Measurements from ENCODE around the gene NLRX1.
A peak's percentile ranks its signal among the peaks of the same experiment; 100 is the strongest.
"Not testable (repeated sequence)": the region's sequence is repeated elsewhere in the genome, so short reads cannot be mapped to it uniquely, and the experiment has no call there.

NLRX1 gene

DNA sequence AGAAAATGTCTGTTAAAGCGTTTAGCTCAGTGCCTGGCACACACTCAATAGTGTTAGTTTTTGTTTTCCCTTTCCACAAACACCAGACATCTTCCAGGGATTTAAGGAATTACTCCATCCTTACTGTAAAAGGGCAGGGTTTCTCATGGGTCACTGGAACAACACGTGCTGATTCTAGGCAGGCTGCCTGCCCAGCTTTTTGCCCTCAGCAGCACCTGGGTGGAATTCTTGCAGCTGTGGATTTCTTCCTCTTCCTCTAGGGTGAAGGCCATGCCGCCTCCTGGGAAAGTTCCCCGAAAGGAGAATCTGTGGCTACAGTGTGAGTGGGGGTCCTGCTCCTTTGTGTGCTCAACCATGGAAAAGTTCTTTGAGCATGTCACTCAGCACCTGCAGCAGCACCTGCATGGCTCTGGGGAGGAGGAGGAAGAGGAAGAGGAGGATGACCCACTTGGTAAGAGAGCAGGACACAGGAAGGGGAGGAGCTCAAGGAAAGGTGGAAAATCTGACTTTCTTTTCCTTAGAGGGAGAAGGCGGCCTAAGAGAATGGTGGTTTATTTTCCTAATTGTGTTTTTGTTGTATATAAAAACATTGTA, 41.8 kb upstream of the NLRX1 start:
- TF ChIP-seq ZFX (IDR thresholded peaks at IDR 0.05; ENCODE audit: borderline replicate concordance): no peak
- TF ChIP-seq CTCF (IDR thresholded peaks at IDR 0.05): no peak

GRCh38 chr11:119130662-119131061, 37.9 kb upstream of the NLRX1 start:
- TF ChIP-seq CTCF (IDR thresholded peaks at IDR 0.05) (no peak), ZFX (IDR thresholded peaks at IDR 0.05; ENCODE audit: borderline replicate concordance) (no peak)
- no peak overlapping the region for H3K27ac ChIP-seq

More for the DNA sequence above, 41.8 kb upstream of the NLRX1 start:
- peak overlapping the region; percentile 53 for H3K27ac ChIP-seq

DNA sequence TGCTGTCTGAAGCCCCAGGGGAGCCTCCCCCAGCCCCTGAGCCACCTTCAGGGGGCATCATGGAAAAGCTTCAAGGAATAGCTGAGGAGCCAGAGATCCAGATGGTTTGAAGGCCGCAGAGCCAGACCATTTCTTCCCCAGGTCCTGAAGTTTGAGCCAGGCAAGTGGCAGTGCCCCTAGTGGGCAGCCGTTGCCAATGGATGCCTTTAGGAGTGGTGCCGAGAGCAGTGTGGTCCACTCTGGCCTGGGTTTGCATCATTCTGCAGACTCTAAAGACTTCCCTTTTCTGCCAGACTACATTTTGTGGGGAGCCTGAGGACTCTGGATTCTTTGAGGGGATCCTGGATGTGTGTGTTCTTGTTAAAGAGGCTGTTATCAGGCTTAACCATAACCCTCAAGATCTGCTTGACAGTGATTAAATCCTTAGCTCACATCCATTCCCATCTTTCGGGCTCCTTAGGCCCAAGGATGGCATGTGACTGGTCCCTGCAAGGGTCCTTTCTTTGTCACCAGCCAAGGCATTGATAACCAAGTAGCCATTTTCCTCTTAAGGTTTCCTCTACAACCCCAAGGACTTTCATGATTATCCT, 34.0 kb upstream of the NLRX1 start:
- TF ChIP-seq ZFX (IDR thresholded peaks at IDR 0.05; ENCODE audit: borderline replicate concordance): no peak
- TF ChIP-seq CTCF (IDR thresholded peaks at IDR 0.05): peak; percentile 77

GRCh38 chr11:119139276-119139675, 29.2 kb upstream of the NLRX1 start:
- not testable (repeated sequence) for H3K27ac ChIP-seq

More for the DNA sequence above, 34.0 kb upstream of the NLRX1 start:
- H3K27ac ChIP-seq: no peak overlapping the region

GRCh38 chr11:119144825-119145486, 23.6 kb upstream of the NLRX1 start:
- TF ChIP-seq CTCF (IDR thresholded peaks at IDR 0.05) (peak; percentile 64), ZFX (IDR thresholded peaks at IDR 0.05; ENCODE audit: borderline replicate concordance) (no peak)
- H3K27ac ChIP-seq: no peak overlapping the region

GRCh38 chr11:119145551-119145950, 23.0 kb upstream of the NLRX1 start:
- TF ChIP-seq CTCF (IDR thresholded peaks at IDR 0.05) (no peak), ZFX (IDR thresholded peaks at IDR 0.05; ENCODE audit: borderline replicate concordance) (no peak)
- H3K27ac ChIP-seq: no peak overlapping the region

GRCh38 chr11:119147604-119148333, 20.8 kb upstream of the NLRX1 start:
- no peak overlapping the region for H3K27ac ChIP-seq
- TF ChIP-seq ZFX (IDR thresholded peaks at IDR 0.05; ENCODE audit: borderline replicate concordance) (no peak), CTCF (IDR thresholded peaks at IDR 0.05) (no peak)
